H1 (cell line): ENCODE data around the gene UGGT2. TPM values are rescaled to one million over a fixed set of nuclear protein-coding genes. Genes with fewer than 3 reads are reported as not detected.

ENCODE experiments used
- CTCF ChIA-PET: fragments of 300-600 bp; sonication (Branson Sonifier 250); formaldehyde crosslinking; loops from one replicate; lab custom pipeline; 2021; ENCODE audit not compliant: partially characterized antibody; lab: Charles Lee
- POLR2A ChIA-PET: fragments of 300-600 bp; sonication (Branson Sonifier 250); formaldehyde crosslinking; loops from one replicate; lab custom pipeline; 2021; ENCODE audit warnings: inconsistent platforms; ENCODE audit not compliant: partially characterized antibody; lab: Charles Lee
- DNase-seq, 2 experiments: peaks; one replicate each; pipeline versions ENCODE4 v3.0.0 to v3.0.0-alpha.2; 2010 to 2022; ENCODE audit warnings: low spot score in 2 of 2, low read depth in 1 of 2, mixed read lengths in 1 of 2
- FAIRE-seq: peaks from 2 replicates; lab custom pipeline; 2011; peaks lifted over from hg19 to GRCh38; lab: Jason Lieb, UNC
- H2AFZ ChIP-seq: 2 replicates; pipeline ENCODE4 v1.8.1; 2012; ENCODE audit warnings: low read length, inconsistent platforms
- H2AK5ac ChIP-seq: 2 replicates; pipeline ENCODE4 v1.6.1; 2013; ENCODE audit warnings: low read depth, low read length
- H2BK120ac ChIP-seq: replicated peaks from 2 replicates; pipeline ENCODE3; 2013; ENCODE audit warnings: low read depth, low read length, inconsistent platforms
- H2BK12ac ChIP-seq: 2 replicates; pipeline ENCODE4 v1.6.1; 2013; ENCODE audit warnings: low read depth, low read length
- H2BK15ac ChIP-seq: 2 replicates; pipeline ENCODE4 v1.6.1; 2013; ENCODE audit warnings: low read length
- H2BK20ac ChIP-seq: 2 replicates; pipeline ENCODE4 v1.6.1; 2013; ENCODE audit warnings: low read length
- H2BK5ac ChIP-seq: 2 replicates; pipeline ENCODE4 v1.6.1; 2013; ENCODE audit warnings: low read depth, low read length
- H3K14ac ChIP-seq: 2 replicates; pipeline ENCODE4 v1.6.1; 2013; ENCODE audit warnings: inconsistent platforms; ENCODE audit not compliant: insufficient read length
- H3K18ac ChIP-seq: 2 replicates; pipeline ENCODE4 v1.6.1; 2013; ENCODE audit warnings: low read length; ENCODE audit errors: extremely low read depth
- H3K23ac ChIP-seq: 2 replicates; pipeline ENCODE4 v1.6.1; 2013; ENCODE audit warnings: inconsistent platforms; ENCODE audit not compliant: insufficient read length
- H3K23me2 ChIP-seq: 2 replicates; pipeline ENCODE4 v1.6.1; 2013; ENCODE audit warnings: low read depth, low read length
- H3K27ac ChIP-seq: 2 replicates; pipeline ENCODE4 v1.6.1; 2011; ENCODE audit warnings: low read depth, low read length, inconsistent platforms
- H3K27me3 ChIP-seq, 4 experiments: replicated peaks in 1 of 4; 1 replicate in 1 of 4; 2 replicates in 3 of 4; pipeline versions ENCODE4 v1.6.1 to v1.8.1; 2011 to 2013; ENCODE audit warnings: low read length in 3 of 4, mild to moderate bottlenecking in 3 of 4, inconsistent platforms in 2 of 4, mixed read lengths in 2 of 4, moderate library complexity in 1 of 4; ENCODE audit not compliant: control insufficient read depth in 3 of 4, insufficient read depth in 3 of 4; ENCODE audit errors: extremely low read depth in 1 of 4
- H3K36me3 ChIP-seq, 4 experiments: 2 replicates each; pipeline versions ENCODE4 v1.6.1 to v1.8.1; 2011 to 2013; ENCODE audit warnings: mild to moderate bottlenecking in 4 of 4, low read length in 3 of 4, moderate library complexity in 2 of 4, control low read depth in 1 of 4, inconsistent platforms in 1 of 4; ENCODE audit not compliant: insufficient read depth in 4 of 4, control insufficient read depth in 2 of 4
- H3K4ac ChIP-seq: replicated peaks from 2 replicates; pipeline ENCODE3; 2013; ENCODE audit warnings: low read length, low read depth, mixed read lengths, inconsistent platforms; ENCODE audit not compliant: insufficient read length
- H3K4me1 ChIP-seq, 4 experiments: replicated peaks in 1 of 4; 1 replicate in 1 of 4; 2 replicates in 3 of 4; pipeline versions ENCODE4 v1.6.1 to v1.8.1; 2011 to 2013; ENCODE audit warnings: low read length in 3 of 4, inconsistent platforms in 2 of 4, mixed read lengths in 1 of 4; ENCODE audit not compliant: insufficient read depth in 4 of 4, control insufficient read depth in 3 of 4
- H3K4me2 ChIP-seq, 2 experiments: 2 replicates each; pipeline versions ENCODE4 v1.6.1 to v1.8.1; 2011 to 2013; ENCODE audit warnings: low read depth in 2 of 2, low read length in 2 of 2, control low read depth in 1 of 2, inconsistent platforms in 1 of 2, mild to moderate bottlenecking in 1 of 2; ENCODE audit not compliant: insufficient read depth in 1 of 2
- H3K4me3 ChIP-seq, 4 experiments: fragments of 200-600, 300-600 bp in 1 of 4; sonication (generic), shearing (Covaris generic), sonication (Bioruptor Twin) in 1 of 4; 2 replicates each; pipeline versions ENCODE4 v1.5.1 to v1.8.1; 2011 to 2016; ENCODE audit warnings: low read length in 4 of 4, low read depth in 3 of 4, control low read depth in 2 of 4, inconsistent platforms in 2 of 4, mild to moderate bottlenecking in 2 of 4, mixed read lengths in 1 of 4, moderate library complexity in 1 of 4; ENCODE audit not compliant: insufficient read depth in 2 of 4; ENCODE audit errors: extremely low read depth in 1 of 4
- H3K56ac ChIP-seq: replicated peaks from 2 replicates; pipeline ENCODE3; 2013; ENCODE audit warnings: low read depth, mild to moderate bottlenecking, mixed read lengths, low read length, inconsistent platforms; ENCODE audit not compliant: insufficient read length
- H3K79me1 ChIP-seq: 2 replicates; pipeline ENCODE4 v1.6.1; 2013; ENCODE audit warnings: low read depth, low read length, control low read depth
- H3K79me2 ChIP-seq, 2 experiments: 2 replicates each; pipeline versions ENCODE4 v1.6.1 to v1.8.1; 2012 to 2013; ENCODE audit warnings: low read length in 2 of 2, mild to moderate bottlenecking in 2 of 2, inconsistent platforms in 1 of 2; ENCODE audit not compliant: insufficient read depth in 2 of 2, control insufficient read depth in 1 of 2
- H3K9ac ChIP-seq, 4 experiments: replicated peaks in 1 of 4; 1 replicate in 1 of 4; 2 replicates in 3 of 4; pipeline versions ENCODE4 v1.6.1 to v1.8.1; 2011 to 2013; ENCODE audit warnings: low read depth in 3 of 4, low read length in 3 of 4, control low read depth in 2 of 4, mild to moderate bottlenecking in 2 of 4, moderate library complexity in 2 of 4, inconsistent platforms in 1 of 4; ENCODE audit errors: extremely low read depth in 1 of 4
- H3K9me3 ChIP-seq, 2 experiments: 2 replicates each; pipeline versions ENCODE4 v1.6.1 to v1.8.1; 2012 to 2013; ENCODE audit warnings: mild to moderate bottlenecking in 2 of 2, moderate library complexity in 2 of 2, control low read depth in 1 of 2, inconsistent platforms in 1 of 2, low read depth in 1 of 2, low read length in 1 of 2, mixed read lengths in 1 of 2; ENCODE audit not compliant: insufficient read depth in 2 of 2
- H4K20me1 ChIP-seq, 2 experiments: replicated peaks in 1 of 2; 2 replicates each; pipeline versions ENCODE3 to v1.8.1; 2011 to 2013; ENCODE audit warnings: inconsistent platforms in 2 of 2, low read length in 2 of 2, mild to moderate bottlenecking in 1 of 2; ENCODE audit not compliant: insufficient read depth in 2 of 2, control insufficient read depth in 1 of 2
- H4K5ac ChIP-seq: 2 replicates; pipeline ENCODE4 v1.6.1; 2013; ENCODE audit warnings: low read length, low read depth, mixed read lengths, inconsistent platforms; ENCODE audit not compliant: insufficient read length
- H4K8ac ChIP-seq: 2 replicates; pipeline ENCODE4 v1.8.0; 2013; ENCODE audit warnings: mild to moderate bottlenecking, moderate library complexity, low read length, inconsistent platforms; ENCODE audit not compliant: insufficient read depth; ENCODE audit errors: extremely low read depth
- H4K91ac ChIP-seq: replicated peaks from 2 replicates; pipeline ENCODE3; 2013; ENCODE audit warnings: low read length, mixed read lengths, inconsistent platforms; ENCODE audit not compliant: insufficient read length
- ATF2 ChIP-seq: IDR thresholded peaks from 2 replicates; pipeline ENCODE4 v1.6.1; 2012; ENCODE audit warnings: low read length, inconsistent platforms
- BRCA1 ChIP-seq: IDR thresholded peaks from 2 replicates; pipeline ENCODE4 v1.6.1; 2012; ENCODE audit warnings: low read depth, low read length, improper control_type of control experiment
- GABPA ChIP-seq: IDR thresholded peaks from 2 replicates; pipeline ENCODE4 v1.6.1; 2011; ENCODE audit warnings: mild to moderate bottlenecking, low read length, moderate library complexity, borderline replicate concordance; ENCODE audit not compliant: insufficient read depth
- HDAC6 ChIP-seq: IDR thresholded peaks from one replicate; pipeline ENCODE4 v1.7.1; 2012; ENCODE audit warnings: low read depth, mild to moderate bottlenecking, inconsistent platforms, low read length, moderate library complexity
- NANOG ChIP-seq: IDR thresholded peaks from 2 replicates; pipeline ENCODE4 v1.6.1; 2011; ENCODE audit warnings: low read length, low read depth, mild to moderate bottlenecking, inconsistent platforms; ENCODE audit not compliant: insufficient read depth, poor library complexity, severe bottlenecking
- RNF2 ChIP-seq: fragments of 200-900, 300-1000 bp; sonication (generic); IDR thresholded peaks from 2 replicates; pipeline ENCODE4 v1.7.1; 2016; ENCODE audit warnings: borderline replicate concordance, low read depth, mild to moderate bottlenecking, antibody characterized with exemption, low read length; ENCODE audit not compliant: poor library complexity, severe bottlenecking; ENCODE audit errors: missing control alignments
- SIX5 ChIP-seq: IDR thresholded peaks from 2 replicates; pipeline ENCODE4 v1.6.1; 2011; ENCODE audit warnings: mild to moderate bottlenecking, low read depth, low read length
- SP1 ChIP-seq: IDR thresholded peaks from 2 replicates; pipeline ENCODE4 v1.6.1; 2011; ENCODE audit warnings: low read depth, low read length
- TAF1 ChIP-seq: IDR thresholded peaks from 2 replicates; pipeline ENCODE4 v1.6.1; 2011; ENCODE audit warnings: mild to moderate bottlenecking, low read depth, low read length
- WGBS, 2 experiments: shearing (Covaris generic) in 1 of 2; methylation state at CpG; one replicate each; pipeline versions ENCODE4 v1.1.6 to v1.1.7; 2013 to 2015; ENCODE audit warnings: low lambda C conversion rate in 2 of 2, mixed read lengths in 2 of 2, inconsistent platforms in 1 of 2, low coverage in 1 of 2, missing lambda C conversion rate in 1 of 2; ENCODE audit not compliant: insufficient replicate concordance in 2 of 2, insufficient coverage in 1 of 2, insufficient read length in 1 of 2; ENCODE audit errors: extremely low coverage in 1 of 2, missing lambda C conversion rate in 1 of 2; 5-methylcytosine and 5-hydroxymethylcytosine counted together
- polyA plus RNA-seq, 7 experiments: library from polyadenylated mRNA; depleted of rRNA in 3 of 7; stranded (reverse) in 5 of 7; unstranded in 2 of 7; fragments of >200 nt in 5 of 7; fragments of 200-250 nt in 2 of 7; gene quantifications; 1 replicate in 5 of 7; 2 replicates in 1 of 7; 4 replicates in 1 of 7; pipeline versions ENCODE4 v1.2.1 to v1.2.3, GENCODE V29; 2011 to 2013; ENCODE audit warnings: missing spikeins in 2 of 7, mixed read lengths in 2 of 7
- total RNA-seq: library from RNA; stranded (reverse); fragmentation: NEBNext Ultra II Directional; extraction: Animal tissue kit (Norgen Biotek cat#: 25700); gene quantifications from 2 replicates; pipeline ENCODE4 v1.2.1, GENCODE V29; 2021

The UGGT2 gene
- total and polyA plus RNA-seq, 2 of the 8 experiments (the other 6 are each of a cell fraction or from before 2014, with no cell fraction given), result 5.9 to 25.1 TPM

- no peak for FAIRE-seq
Observed at GRCh38 chr13:95791084-95791722, 262.0 kb downstream of the UGGT2 start.

More at GRCh38 chr13:95791084-95791722, 262.0 kb downstream of the UGGT2 start:
- H3K9me3 ChIP-seq, result no peaks in the 10 kb centered on the region
- no peak overlapping the region for H3K4me3 ChIP-seq
- no peak overlapping the region for H3K4ac ChIP-seq
- H2BK12ac ChIP-seq, result no peak overlapping the region
- CTCF ChIA-PET, result interaction anchor here (1.6 kb wide), 1 partner anchor 167 kb away, joined by 9 read pairs; no protein-coding TSS in a partner anchor
- H3K79me1 ChIP-seq, result no peaks in the 10 kb centered on the region
- H3K56ac ChIP-seq, result no peak overlapping the region
- H3K4me1 ChIP-seq, result no peaks in the 10 kb centered on the region
- no peak overlapping the region for H2BK15ac ChIP-seq
- no peak overlapping the region for H3K23ac ChIP-seq
- no peak overlapping the region for H3K27ac ChIP-seq
- TF ChIP-seq RNF2 (no peak), SIX5 (no peak), NANOG (no peak), ATF2 (no peak), SP1 (no peak), BRCA1 (no peak), TAF1 (no peak), GABPA (no peak), HDAC6 (no peak)
- TF ChIP-seq, all 59 proteins: peak for 0
- H4K8ac ChIP-seq, result no peak overlapping the region
- no peak overlapping the region for H4K5ac ChIP-seq
- no peak overlapping the region for H3K14ac ChIP-seq
- H4K91ac ChIP-seq, result no peak overlapping the region
- no peaks in the 10 kb centered on the region for H4K20me1 ChIP-seq
- H2BK120ac ChIP-seq, result no peak overlapping the region
- H2BK5ac ChIP-seq, result no peak overlapping the region
- H3K79me2 ChIP-seq, result no peaks in the 10 kb centered on the region
- H2AFZ ChIP-seq, result no peak overlapping the region
- no peak overlapping the region for H3K9ac ChIP-seq
- WGBS, 2 experiments, result 79% methylated on average over 7 of the region's 7 CpGs; no CpG with 5 or more reads in 1 of the 2 experiments
- no peak for DNase-seq
- no peaks in the 10 kb centered on the region for H3K27me3 ChIP-seq
- no peak overlapping the region for H2BK20ac ChIP-seq
- POLR2A ChIA-PET, result interaction anchor here (0.6 to 1.6 kb wide), 2 partner anchors 9 to 10 kb away, joined by 3 to 6 read pairs; no protein-coding TSS in a partner anchor
- H3K4me2 ChIP-seq, result no peak overlapping the region
- no peak overlapping the region for H3K18ac ChIP-seq
- no peaks in the 10 kb centered on the region for H3K23me2 ChIP-seq
- peaks cover 0 to 10% (median 1%) of the 10 kb centered on the region in 4 experiments; a peak in 5 of 8 replicates for H3K36me3 ChIP-seq
- no peak overlapping the region for H2AK5ac ChIP-seq
